NCI-H1105 (cell line): Measurements from ENCODE around the gene KCNJ5.
A peak's percentile ranks its signal among the peaks of the same experiment; 100 is the strongest.

Source experiments
- DNase-seq: peaks from one replicate; lab custom pipeline; 2025; lab: John Stamatoyannopoulos, UW

The KCNJ5 gene

GRCh38 chr11:128890543-128891368, at the start of gene KCNJ5:
KCNJ5 (plus strand) TSS chr11:128891356; CDS start chr11:128911274, 19,918 bp downstream.
- peak; percentile 74 for DNase-seq

- DNase-seq: no peak
Measured at GRCh38 chr11:128841461-128842072, 49.6 kb upstream of the KCNJ5 start.

- DNase-seq: no peak
Measured at GRCh38 chr11:128843198-128843785, 47.9 kb upstream of the KCNJ5 start.

- DNase-seq: no peak
Measured at GRCh38 chr11:128845334-128845780, 45.8 kb upstream of the KCNJ5 start.

GRCh38 chr11:128846985-128847384, 44.2 kb upstream of the KCNJ5 start:
- no peak for DNase-seq

- no peak for DNase-seq
Measured at GRCh38 chr11:128848815-128849455, 42.2 kb upstream of the KCNJ5 start.

- DNase-seq: no peak
Measured at GRCh38 chr11:128852327-128853023, 38.7 kb upstream of the KCNJ5 start.

- DNase-seq: no peak
Measured at GRCh38 chr11:128853559-128853958, 37.6 kb upstream of the KCNJ5 start.

GRCh38 chr11:128854841-128855240, 36.3 kb upstream of the KCNJ5 start:
- DNase-seq: no peak

- no peak for DNase-seq
Measured at GRCh38 chr11:128856241-128856640, 34.9 kb upstream of the KCNJ5 start.

GRCh38 chr11:128857341-128857740, 33.8 kb upstream of the KCNJ5 start:
- no peak for DNase-seq

GRCh38 chr11:128859563-128860441, 31.4 kb upstream of the KCNJ5 start:
- no peak for DNase-seq

- no peak for DNase-seq
Measured at GRCh38 chr11:128860571-128861361, 30.4 kb upstream of the KCNJ5 start.

GRCh38 chr11:128862406-128862805, 28.8 kb upstream of the KCNJ5 start:
- no peak for DNase-seq

- DNase-seq: no peak
Measured at GRCh38 chr11:128862908-128863660, 28.1 kb upstream of the KCNJ5 start.

GRCh38 chr11:128865490-128865889, 25.7 kb upstream of the KCNJ5 start:
- no peak for DNase-seq

GRCh38 chr11:128867277-128867676, 23.9 kb upstream of the KCNJ5 start, which contains the start of gene KCNJ1:
KCNJ1 (minus strand) TSS chr11:128867296; CDS start chr11:128840243, 27,053 bp downstream.
- DNase-seq: no peak

- no peak for DNase-seq
Measured at GRCh38 chr11:128868841-128869671, 22.1 kb upstream of the KCNJ5 start.
